Midbrain (tissue), 1 donor: ENCODE data around the gene FHAD1.
"Not testable (repeated sequence)": the region's sequence is repeated elsewhere in the genome, so short reads cannot be mapped to it uniquely, and the experiment has no call there.

ENCODE experiments used
- DNase-seq: peaks from one replicate; lab custom pipeline; 2025; lab: John Stamatoyannopoulos, UW

FHAD1 gene

DNA sequence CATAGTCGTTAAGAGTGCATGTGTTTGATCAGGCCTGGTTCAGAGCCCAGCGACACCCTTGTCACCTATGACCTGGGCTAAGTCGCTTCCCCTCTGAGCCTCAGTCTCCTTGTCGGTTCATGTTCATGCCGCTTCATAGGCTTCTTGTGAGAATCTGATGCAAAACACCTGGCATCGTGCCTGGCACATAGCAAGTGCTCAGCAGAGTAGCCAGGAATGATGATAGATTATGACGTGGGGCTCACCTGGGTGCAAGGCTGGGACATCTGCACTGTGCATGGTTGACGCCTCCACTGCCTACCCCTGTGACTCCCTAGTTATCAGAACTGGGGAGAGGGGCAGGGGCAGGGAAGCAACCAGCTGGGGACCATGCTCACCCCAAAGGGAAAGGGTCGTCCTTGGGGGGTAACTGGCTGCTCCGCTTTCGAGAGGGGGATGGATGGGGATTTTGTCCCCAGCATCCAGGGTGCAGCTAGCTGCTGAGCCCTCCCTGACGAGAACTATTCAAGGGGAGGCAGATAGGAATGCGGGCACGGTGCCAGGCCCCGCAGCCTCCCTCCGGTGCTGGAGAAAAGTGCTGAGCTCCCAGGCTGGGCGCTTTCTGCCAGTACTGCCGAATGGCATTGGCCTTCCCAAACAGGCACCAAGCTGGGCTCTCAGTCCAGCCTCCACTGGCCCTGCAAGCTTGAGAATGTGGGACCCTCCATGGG, 171.9 kb downstream of the FHAD1 start:
- DNase-seq: no peak

DNA sequence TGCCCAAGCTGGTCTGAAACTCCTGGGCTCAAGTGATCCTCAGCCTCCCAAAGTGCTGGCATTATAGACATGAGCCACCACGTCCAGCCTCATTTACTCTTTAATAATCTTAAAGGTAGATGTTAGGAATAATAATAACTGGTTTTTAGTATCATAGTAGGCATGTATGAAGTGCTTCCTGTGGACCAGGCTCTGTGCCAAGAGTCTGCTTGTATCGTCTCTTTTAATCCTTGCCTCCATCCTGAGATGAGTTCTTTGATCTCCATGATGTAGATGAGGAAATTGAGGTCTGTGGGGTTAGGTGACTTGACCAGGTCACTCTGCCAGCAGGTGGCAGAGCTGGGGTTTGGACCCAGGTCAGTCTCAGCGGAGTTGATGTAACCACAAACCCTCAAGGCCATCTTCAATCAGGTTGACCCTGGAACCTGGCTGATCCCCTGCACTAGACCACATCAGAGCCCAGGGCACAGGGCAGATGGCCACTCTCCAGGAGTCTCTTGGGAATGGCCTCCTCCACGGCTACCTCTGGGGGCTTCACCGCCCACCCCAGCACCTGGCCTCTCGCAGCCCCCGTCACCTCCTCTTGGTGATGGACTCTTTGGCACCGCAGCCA, 173.9 kb downstream of the FHAD1 start:
- DNase-seq: no peak

DNA sequence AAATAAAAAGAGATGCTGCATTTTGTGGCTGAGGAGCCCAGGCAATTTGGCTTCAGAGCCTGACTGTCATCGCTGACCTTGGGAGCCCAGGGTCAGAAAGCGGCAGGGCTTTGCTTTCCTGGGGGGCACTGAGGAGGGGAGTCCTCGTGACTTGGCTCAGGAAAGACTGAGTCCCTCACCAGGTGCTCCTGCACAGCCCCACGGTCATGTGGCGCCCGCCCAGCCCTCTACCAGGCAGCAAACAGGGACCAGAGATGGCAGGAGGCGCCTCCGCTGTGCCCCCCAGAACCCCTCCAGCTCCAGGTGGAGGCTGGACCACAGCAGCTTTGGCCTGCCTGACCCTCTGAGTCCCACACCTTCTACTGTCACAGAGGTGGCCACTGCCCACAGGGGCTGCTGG, 175.8 kb downstream of the FHAD1 start:
- DNase-seq: no peak

DNA sequence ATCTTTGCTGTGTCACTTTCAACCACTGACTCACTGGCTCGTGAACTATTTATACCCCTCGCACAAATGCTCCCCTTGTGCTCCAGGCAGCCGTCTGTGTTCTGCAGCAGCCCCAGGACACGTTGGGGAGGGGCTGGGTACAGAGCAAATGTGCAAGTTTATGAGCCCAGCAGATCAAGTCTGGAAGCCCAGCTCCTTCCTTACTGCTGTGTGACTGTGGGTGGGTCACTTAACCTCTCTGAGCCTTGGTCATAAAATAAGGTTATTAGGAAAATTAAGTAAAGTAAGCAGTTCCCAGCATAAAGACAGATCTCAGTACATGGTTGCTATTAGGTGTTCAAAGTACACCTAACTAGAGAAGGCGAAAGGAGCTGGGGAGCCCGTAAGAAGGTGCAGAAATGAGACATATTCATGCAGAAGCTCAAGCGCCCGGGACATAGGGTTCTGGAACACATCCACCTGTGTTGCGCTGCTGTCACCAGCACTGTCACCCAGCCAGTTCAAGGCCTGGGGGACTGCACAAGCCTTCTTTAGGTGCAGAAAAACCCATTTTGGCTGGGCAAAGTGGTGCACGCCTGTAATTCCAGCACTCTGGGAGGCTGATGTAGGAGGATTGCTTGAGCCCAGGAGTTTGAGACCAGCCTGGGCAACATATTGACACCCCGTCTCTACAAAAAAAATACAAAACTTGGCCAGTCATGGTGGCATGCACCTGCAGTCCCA, 176.5 kb downstream of the FHAD1 start:
- DNase-seq: no peak

DNA sequence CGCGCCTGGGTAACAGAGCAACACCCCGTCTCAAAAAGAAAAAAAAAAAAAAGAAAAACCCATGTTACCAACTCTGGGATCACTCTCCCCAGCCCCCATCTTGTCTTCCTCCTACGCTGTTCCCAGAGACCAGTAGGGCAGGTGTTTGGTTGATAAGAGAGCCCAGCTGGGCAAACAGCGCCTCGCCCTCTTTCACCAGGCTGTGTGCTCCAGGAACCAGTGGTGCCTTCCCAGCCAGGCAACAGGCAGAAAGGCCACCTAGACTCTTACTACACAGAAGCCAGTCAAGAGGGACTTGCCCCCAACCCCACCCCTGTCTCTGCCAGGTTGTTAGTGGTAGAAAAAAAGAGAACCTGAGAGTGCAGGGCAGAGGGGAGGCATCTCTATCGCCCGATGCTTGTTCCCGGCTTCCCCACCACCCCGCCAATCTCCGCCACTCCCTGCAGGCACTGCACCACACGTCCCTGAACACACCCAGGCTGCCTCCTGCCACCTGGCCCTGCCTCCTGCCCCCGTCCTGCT, 177.2 kb downstream of the FHAD1 start:
- DNase-seq: no peak

DNA sequence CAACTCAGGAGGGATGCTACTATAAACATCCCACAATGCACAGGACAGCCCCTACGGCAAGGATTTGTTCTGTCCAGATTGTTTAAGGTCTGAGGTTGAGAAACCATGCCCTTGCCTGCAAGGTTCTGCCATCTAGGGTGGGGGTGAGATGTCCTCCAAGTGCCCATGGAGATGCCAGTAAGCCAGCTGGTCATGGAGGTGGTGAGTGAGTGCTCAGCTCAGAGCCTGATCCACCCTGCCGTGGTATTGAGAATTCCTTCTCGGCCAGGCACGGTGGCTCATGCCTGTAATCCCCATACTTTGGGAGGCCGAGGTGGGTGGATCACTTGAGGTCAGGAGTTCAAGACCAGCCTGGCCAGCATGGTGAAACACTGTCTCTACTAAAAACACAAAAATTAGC, 178.0 kb downstream of the FHAD1 start:
- no peak for DNase-seq

DNA sequence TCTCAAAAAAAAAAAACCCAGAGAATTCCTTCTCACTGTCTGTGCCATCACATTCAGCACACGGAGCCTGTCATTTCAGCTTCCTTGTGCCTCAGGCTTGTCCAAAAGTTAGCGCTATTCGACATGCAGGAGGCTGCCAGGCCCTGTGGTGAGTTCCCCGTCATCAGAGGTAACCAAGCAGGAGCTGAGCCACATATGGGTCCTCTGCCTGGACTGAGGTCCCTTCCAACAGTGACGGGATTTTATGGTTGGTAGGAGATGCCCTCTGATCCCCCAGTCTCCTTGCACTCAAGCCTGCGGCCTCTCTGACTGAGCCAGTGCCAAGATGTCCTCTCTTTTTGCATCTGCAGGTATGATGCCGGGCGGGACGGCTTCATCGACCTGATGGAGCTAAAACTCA, 178.5 kb downstream of the FHAD1 start:
- no peak for DNase-seq

DNA sequence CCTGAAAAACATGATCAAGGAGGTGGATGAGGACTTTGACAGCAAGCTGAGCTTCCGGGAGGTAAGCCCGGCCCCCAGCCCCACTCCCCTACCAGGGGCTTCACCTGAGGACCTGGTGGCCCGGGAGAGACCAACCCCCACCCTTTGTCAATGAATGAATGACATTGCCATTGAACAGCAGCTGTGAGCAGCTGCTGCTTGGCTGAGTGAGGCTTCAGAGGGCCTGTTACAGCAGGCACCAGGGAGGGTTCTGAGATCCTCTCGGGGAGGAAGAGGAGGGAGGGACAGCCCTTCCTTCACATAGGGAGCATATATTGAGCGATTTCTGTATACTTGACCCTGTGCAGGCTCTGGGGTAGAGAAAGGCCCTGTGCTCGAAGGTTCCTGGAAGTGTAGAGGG, 178.9 kb downstream of the FHAD1 start:
- no peak for DNase-seq

DNA sequence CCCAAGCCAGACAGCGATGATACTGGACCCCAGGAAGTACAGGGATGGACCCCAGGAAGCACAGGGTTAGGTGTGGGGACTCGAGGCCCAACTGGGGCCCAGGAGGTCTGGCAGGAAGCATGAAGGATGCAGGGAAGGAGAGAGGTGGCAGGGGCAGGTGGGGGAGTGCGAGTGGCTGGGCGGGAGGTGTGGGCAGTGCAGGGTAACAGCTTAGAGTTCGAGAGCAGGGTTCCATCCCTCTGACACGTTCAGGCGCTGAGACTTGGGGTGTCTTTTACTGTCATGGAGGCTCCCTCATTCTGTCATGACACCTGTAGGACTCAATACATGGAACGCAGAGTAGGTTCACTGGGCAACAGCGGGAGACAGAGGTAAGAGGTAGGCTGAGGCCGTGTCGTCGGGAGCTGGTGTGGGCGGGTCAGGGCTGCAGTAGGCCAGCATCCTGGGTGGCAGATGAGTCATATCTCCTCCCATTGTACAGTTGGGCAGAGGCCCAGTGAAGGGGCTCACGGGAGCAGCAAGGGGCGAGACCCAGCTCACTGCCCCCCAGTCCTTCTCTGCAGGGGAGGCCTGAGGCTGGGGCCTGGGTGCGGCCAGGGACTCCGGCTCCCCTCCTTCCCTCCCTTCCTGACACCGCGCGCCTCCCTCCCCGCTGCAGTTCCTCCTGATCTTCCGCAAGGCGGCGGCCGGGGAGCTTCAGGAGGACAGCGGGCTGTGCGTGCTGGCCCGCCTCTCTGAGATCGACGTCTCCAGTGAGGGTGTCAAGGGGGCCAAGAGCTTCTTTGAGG, 179.7 kb downstream of the FHAD1 start:
- no peak for DNase-seq

DNA sequence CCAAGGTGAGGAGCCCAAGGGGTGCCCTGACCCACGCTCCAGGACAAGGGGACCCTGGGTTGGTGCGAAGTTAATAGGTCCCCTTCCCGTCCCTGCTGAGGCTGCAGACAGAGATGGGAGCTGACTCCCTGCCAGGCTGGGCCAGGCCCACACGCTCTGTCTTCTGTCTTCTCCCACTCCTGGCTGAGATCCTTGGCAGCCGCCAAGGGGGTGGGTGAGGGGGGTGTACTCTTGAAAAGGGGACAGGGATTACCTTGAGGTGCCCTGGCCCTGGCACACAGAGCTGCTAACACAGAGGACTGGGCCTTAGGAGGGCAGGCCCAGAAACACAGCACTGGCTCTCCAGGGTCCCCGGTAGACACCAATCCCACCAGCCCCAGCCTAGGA, 180.2 kb downstream of the FHAD1 start:
- no peak for DNase-seq

DNA sequence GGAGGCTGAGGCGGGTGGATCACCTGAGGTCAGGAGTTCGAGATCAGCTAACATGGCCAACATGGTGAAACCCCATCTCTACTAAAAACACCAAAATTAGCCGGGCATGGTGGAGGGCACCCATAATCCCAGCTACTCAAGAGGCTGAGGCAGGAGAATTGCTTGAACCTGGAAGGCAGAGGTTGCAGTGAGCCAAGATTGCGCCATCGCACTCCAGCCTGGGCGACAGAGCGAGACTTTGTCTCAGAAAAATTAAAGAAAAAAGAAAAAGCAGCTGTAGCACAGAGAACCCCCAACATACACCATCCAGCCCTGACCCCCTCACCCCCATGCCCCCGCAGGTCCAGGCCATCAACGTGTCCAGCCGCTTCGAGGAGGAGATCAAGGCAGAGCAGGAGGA, 181.2 kb downstream of the FHAD1 start:
- not testable (repeated sequence) for DNase-seq

DNA sequence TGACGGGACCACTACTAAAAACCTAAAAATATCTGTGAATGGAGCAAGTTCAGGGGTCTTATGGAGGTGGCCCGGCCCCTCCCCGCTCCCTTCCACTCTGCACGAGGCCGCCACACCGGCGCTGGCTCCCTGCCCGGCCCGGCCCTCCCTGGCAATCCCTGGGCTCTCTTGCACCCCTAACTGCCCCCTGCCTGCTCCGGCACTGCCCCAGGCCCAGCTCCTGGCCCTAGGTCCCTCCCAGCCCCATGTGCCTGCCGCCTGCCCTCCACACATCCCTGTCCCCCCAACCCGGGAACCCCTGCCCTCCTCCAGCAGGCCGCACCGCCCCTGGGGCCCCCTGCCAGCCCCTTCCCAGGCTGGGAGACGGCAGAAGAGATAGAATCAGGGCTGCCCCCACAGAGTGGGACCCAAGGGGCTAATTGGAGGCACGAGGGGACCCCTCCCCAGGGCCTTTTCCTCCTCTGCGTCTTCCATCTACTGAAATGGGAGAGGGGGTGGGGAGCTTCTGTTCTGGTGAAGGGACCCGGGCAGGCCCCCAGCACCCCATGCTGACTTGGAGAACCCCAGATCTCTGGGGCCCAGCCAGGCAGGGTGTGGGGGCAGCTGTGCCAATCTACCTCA, 181.9 kb downstream of the FHAD1 start:
- no peak for DNase-seq

DNA sequence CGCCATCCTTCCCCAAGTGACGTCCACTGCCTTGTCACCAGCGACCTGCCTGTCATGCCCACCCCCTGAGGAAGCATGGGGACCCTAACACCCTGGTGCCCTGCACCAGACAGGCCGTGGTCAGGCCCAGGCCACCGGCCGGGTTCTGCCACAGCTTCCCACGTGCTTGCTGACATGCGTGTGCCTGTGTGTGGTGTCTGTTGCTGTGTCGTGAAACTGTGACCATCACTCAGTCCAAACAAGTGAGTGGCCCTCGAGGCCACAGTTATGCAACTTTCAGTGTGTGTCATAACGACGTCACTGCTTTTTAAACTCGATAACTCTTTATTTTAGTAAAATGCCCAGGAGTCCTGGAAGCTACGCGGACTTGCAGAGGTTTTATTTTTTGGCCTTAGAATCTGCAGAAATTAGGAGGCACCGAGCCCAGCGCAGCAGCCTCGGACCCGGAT, 182.7 kb downstream of the FHAD1 start:
- DNase-seq: no peak

DNA sequence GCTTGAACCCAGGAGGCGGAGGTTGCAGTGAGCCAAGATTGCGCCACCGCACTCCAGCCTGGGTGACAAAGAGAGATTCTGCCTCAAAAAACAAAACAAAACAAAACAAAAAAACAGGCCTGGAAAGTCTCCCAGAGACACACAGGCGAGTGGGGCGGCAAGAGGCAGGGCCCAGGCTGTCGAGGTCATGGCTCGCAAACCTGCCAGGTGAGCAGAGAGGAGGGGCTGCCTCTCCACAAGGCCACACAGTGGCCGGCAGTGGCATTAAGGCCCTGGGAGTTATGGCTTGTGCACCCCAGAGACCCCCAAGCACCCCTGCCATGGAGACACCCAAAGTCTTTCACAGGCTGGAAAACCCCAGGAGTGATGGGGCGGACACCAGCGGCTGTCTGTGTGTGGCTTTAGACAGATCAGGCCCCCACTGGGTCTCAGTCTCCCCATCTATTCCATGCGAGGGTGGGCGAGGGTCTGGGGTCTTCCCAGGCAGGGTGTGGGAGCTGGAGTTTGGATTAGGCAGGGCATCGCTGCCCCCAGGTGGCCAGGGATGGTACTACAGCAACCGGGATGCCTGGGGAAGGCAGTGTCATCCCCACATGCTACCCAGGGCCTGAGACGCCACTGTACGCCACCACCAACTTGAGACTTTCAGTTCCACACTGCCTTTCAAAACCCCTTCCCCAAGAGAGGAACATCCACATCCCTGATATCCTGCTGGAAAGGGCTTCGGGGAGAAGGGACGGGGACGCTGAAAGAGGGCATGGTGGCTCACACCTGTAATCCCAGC, 184.0 kb downstream of the FHAD1 start:
- DNase-seq: peak; percentile 71

DNA sequence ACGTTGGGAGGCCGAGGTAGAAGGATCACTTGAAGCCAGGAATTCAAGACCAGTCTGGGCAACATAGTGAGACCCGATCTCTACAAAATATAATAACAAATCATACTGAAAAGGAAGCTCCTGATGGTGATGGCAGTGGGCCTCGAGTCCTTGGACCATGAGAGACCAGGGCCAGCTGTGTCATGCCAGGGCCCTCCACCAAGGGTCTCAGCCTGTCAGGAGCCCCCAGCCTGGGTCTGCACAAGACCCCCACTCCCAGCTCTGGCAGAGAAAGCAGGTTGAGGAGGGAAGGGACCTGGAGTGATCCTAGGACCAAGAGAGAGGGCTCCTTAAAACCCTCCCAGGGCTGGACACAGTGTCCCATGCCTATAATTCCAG, 184.5 kb downstream of the FHAD1 start:
- no peak for DNase-seq

DNA sequence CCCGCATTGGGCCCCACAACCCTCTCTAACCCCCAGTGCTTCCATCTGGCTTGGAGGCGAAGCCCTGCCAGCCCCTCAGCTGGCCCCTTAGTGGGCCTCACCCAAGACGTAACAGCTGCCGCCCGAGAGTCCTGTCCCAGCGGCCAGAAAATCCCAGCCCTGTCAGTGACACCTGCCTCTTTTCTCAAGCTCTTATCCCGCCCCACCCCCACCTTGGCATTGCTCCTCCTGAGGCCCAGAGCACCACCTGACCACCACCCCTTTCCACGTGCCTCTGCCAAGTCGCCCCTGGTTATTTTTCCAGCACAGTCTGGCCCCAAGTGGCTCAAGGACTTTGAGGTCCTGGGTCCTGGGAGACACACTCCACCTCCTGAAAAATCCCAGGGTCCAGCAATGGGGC, 185.3 kb downstream of the FHAD1 start:
- DNase-seq: no peak

DNA sequence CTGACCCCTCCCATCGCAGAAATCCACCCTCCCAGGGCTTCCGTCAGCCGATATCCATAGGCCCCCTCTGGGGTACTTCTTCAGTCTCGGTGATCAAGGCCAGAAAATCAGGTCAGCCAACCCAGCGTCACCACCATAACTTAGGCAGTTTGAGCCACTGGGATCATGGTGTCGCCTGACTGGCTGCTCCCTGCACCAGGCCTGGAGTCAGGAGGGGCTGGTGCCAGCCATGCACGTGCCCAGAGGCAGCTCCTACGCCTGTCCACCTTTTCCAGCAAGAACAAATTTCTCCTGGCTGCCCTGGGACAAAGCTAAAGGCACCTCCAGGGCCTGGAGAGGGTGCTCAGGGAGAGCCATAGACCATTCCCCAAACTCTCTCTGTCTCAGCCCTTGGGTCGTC, 186.4 kb downstream of the FHAD1 start:
- no peak for DNase-seq

DNA sequence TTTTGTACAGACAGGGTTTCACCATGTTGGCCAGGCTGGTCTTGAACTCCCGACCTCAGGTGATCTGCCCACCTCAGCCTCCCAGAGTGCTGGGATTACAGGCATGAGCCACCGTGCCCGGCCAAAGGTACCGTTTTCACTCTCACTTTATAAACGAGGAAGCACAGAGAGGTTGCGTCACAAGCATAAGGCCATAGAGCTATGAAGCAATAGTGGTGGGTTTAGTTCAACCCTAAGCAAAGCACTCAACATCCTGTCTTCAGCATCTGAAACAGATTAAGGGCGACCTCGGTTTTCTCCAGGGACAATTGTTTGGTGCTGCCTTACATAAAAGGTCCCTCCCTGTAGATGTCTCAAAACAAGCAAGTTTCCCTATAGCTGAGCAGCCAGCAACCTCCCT, 187.7 kb downstream of the FHAD1 start:
- DNase-seq: not testable (repeated sequence)

DNA sequence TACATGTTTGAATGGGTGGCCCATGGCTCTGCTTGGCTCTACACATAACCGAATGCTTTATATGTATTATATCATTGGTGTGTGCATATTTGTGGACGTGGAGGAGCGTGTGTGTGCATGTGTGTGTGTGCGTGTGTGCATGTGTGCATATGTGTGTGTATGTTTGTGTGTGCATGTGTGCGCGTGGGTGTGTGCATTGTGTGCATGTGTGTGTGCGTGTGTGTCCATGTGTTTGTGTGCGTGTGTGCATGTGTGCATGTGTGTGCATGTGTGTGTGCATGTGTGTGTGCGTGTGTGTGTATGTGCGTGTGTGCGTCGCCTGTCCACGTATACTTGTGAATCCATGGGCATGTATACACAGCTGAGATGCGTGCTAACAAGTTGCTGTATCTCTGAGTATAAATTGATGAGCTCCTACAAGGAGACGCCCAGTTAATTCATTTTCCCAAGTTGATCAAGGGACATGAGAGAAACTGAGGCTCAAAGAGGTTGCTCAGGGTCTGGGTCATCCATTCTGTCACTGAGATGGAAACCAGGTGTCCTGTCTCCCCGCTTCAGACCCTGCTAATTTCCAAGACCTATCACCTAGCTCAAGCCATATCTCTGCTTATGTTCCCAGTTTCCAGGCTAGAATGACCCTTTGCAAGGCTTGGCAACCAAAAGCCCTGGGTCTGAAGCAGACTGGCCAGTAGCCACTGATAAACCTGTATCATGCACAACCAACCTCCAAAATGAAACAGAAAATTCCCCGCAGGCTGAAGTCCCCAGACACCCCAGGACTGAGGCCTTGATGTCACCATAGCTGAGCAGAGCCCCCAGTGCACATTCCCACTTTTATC, 188.4 kb downstream of the FHAD1 start:
- no peak for DNase-seq

DNA sequence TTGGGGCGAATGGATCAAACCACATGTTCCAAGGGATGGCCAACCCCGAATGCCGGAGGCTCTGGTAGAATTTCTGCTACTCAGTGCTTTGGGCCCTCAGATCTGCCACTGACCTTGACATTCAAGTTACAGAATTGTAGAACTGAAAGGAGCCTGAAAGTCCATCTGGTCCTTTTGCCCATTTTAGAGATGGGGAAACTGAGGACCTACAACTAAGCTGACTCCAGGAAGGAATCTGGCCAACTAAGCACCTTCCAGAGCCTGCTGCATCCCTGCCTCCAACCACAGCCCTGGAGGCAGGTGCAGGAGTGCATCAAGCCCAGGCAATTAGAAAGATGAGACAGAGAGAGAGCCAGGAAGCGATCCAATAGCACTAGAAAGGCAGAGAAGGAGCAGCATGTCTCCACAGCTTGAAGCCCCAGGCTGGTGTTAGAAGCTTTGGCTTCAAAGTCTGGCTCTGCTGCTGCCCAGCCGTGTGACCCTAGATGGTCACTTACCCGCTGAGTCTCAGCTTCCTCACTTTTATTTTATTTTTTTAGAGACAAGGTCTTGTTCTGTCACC, 189.9 kb downstream of the FHAD1 start:
- no peak for DNase-seq
